GM19372 (cell line): ENCODE measurements around the gene IQCK.

Experiments used
- ATAC-seq: cut with Tn5 transposase; IDR thresholded peaks from one replicate; pipeline ENCODE4 v1.9.1; 2021; ENCODE audit warnings: mild to moderate bottlenecking, low read depth, moderate library complexity; ENCODE audit not compliant: unreplicated experiment

The IQCK gene

GRCh38 chr16:19698480-19699465 lies 19.3 kb upstream of the IQCK start:
- ATAC-seq: no peak

GRCh38 chr16:19699472-19699871 lies 18.6 kb upstream of the IQCK start:
- ATAC-seq: no peak

GRCh38 chr16:19700319-19700781 lies 17.7 kb upstream of the IQCK start:
- ATAC-seq: no peak

- ATAC-seq: no peak
Observed at GRCh38 chr16:19701091-19701490, 17.0 kb upstream of the IQCK start.

GRCh38 chr16:19703172-19703889 lies 14.7 kb upstream of the IQCK start:
- ATAC-seq: no peak

- no peak for ATAC-seq
Observed at GRCh38 chr16:19704321-19705145, 13.5 kb upstream of the IQCK start.

GRCh38 chr16:19705146-19705501 lies 12.9 kb upstream of the IQCK start:
- no peak for ATAC-seq

GRCh38 chr16:19705843-19706242 lies 12.2 kb upstream of the IQCK start:
- no peak for ATAC-seq

GRCh38 chr16:19706846-19707245 lies 11.2 kb upstream of the IQCK start:
- ATAC-seq: no peak

GRCh38 chr16:19707569-19708295 lies 10.3 kb upstream of the IQCK start:
- no peak for ATAC-seq

- no peak for ATAC-seq
Observed at GRCh38 chr16:19708296-19709205, 9.5 kb upstream of the IQCK start.

- ATAC-seq: no peak
Observed at GRCh38 chr16:19709381-19710136, 8.5 kb upstream of the IQCK start.

- ATAC-seq: no peak
Observed at GRCh38 chr16:19710191-19710908, 7.7 kb upstream of the IQCK start.

GRCh38 chr16:19710991-19711545 lies 7.0 kb upstream of the IQCK start:
- ATAC-seq: no peak

- no peak for ATAC-seq
Observed at GRCh38 chr16:19711643-19712042, 6.4 kb upstream of the IQCK start.

GRCh38 chr16:19712418-19713058 lies 5.5 kb upstream of the IQCK start:
- ATAC-seq: no peak

GRCh38 chr16:19713697-19714096 lies 4.4 kb upstream of the IQCK start:
- no peak for ATAC-seq
